Upper lobe of left lung (tissue), 6 donors: Measurements from ENCODE around the gene FYB2. TPM values are rescaled to one million over a fixed set of nuclear protein-coding genes. Genes with fewer than 3 reads are reported as not detected.

ENCODE experiments used
- ATAC-seq, 2 donors: fragments of 200-7000 bp; cut with Tn5 transposase; one replicate each; pipeline ENCODE4 v1.9.1; 2022; ENCODE audit warnings: mild to moderate bottlenecking in 2 of 2, moderate library complexity in 2 of 2; ENCODE audit not compliant: low FRiP score in 2 of 2
- DNase-seq, 2 donors: peaks; one replicate each; pipeline ENCODE4 v3.0.0-alpha.2; 2019 to 2020
- H3K27ac ChIP-seq, 4 donors: fragments of 200-600 bp; sonication (generic); one replicate each; pipeline ENCODE4 v1.5.1; 2016 to 2019
- H3K27me3 ChIP-seq, 4 donors: fragments of 200-600 bp; sonication (generic); one replicate each; pipeline ENCODE4 v1.5.1; 2017 to 2019
- H3K36me3 ChIP-seq, 4 donors: fragments of 200-600 bp; sonication (generic); one replicate each; pipeline ENCODE4 v1.5.1; 2016 to 2019
- H3K4me1 ChIP-seq, 4 donors: fragments of 200-600 bp; sonication (generic); one replicate each; pipeline ENCODE4 v1.5.1; 2018 to 2019
- H3K4me3 ChIP-seq, 4 donors: fragments of 200-600 bp; sonication (generic); one replicate each; pipeline ENCODE4 v1.5.1; 2017 to 2019; ENCODE audit warnings: mild to moderate bottlenecking in 2 of 4, moderate library complexity in 1 of 4
- H3K9me3 ChIP-seq, 4 donors: fragments of 200-600 bp; sonication (generic); one replicate each; pipeline ENCODE4 v1.5.1; 2018 to 2019
- EP300 ChIP-seq, 4 donors: sonication (generic); formaldehyde crosslinking; IDR thresholded peaks; one replicate each; pipeline ENCODE4 v1.5.1; 2017; ENCODE audit warnings: antibody characterized with exemption in 4 of 4, control low read depth in 2 of 4
- POLR2A ChIP-seq, 4 donors: fragments of 450-650 bp; IDR thresholded peaks; one replicate each; pipeline ENCODE4 v1.5.1; 2016 to 2017; ENCODE audit warnings: antibody characterized with exemption in 4 of 4, mild to moderate bottlenecking in 2 of 4
- POLR2AphosphoS5 ChIP-seq, 2 donors: sonication (generic); formaldehyde crosslinking; IDR thresholded peaks; one replicate each; pipeline ENCODE4 v1.5.1; 2017; ENCODE audit warnings: antibody characterized with exemption in 2 of 2
- WGBS, 2 donors: methylation state at CpG; one replicate each; pipeline ENCODE4 v1.1.5; 2017 to 2018; 5-methylcytosine and 5-hydroxymethylcytosine counted together
- total RNA-seq, 6 donors: library from RNA; depleted of rRNA in 4 of 6; stranded (reverse); fragments of >200 nt in 4 of 6; gene quantifications; one replicate each; pipeline versions ENCODE4 v1.1.0 to v1.2.1, GENCODE V29; 2016 to 2021
- TF ChIP-seq, protein P1 (sequence below), 6 experiments: fragments of 450-650 bp in 4 of 6; fragments of 200-600 bp in 2 of 6; sonication (generic) in 2 of 6; IDR thresholded peaks; one replicate each; pipeline ENCODE4 v1.5.1; 2016 to 2019; ENCODE audit warnings: antibody characterized with exemption in 6 of 6
- donor health status: DM: no; HTN: no; CAD: no; lungs with moderate emphysema.
- donor health status: DM: no; HTN: yes; CAD: no; lungs with severe emphysema.

The FYB2 gene
- total RNA-seq, 6 donors from 2014 or later: 1.2 to 43.2 (median 7.2) TPM

DNA sequence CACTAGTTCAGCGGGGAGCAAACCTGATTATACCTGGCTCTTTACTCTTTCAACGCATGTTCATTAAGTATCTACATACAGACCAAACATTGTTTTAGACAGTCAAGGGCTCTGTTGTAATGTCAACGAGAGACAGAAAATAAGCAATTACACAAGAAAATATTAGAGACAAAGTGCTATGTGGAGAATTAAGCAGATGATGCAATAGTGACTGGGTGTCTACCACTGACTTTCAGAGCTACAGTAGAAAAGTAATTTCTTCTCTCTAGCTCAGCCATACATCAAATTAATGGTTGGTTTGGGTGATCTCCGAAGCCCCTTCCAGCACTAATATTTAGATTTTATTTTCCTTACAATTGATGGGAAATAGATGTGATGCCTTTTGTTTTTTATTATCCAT lies 23.3 kb downstream of the FYB2 start:
- Histone ChIP-seq H3K27me3 (no peaks in the 10 kb centered on the region), H3K4me3 (no peak overlapping the region), H3K9me3 (no peaks in the 10 kb centered on the region), H3K4me1 (peaks cover 0 to 4% (median 0%) of the 10 kb centered on the region in 4 donors), H3K36me3 (no peaks in the 10 kb centered on the region), H3K27ac (no peak overlapping the region)
- ATAC-seq (no peak), DNase-seq (no peak)
- 73% methylated on average over 4 of the region's 4 CpGs for WGBS, 2 donors
- no peak for TF ChIP-seq POLR2AphosphoS5 (IDR thresholded peaks at IDR 0.05)
- TF ChIP-seq, protein P1, sequence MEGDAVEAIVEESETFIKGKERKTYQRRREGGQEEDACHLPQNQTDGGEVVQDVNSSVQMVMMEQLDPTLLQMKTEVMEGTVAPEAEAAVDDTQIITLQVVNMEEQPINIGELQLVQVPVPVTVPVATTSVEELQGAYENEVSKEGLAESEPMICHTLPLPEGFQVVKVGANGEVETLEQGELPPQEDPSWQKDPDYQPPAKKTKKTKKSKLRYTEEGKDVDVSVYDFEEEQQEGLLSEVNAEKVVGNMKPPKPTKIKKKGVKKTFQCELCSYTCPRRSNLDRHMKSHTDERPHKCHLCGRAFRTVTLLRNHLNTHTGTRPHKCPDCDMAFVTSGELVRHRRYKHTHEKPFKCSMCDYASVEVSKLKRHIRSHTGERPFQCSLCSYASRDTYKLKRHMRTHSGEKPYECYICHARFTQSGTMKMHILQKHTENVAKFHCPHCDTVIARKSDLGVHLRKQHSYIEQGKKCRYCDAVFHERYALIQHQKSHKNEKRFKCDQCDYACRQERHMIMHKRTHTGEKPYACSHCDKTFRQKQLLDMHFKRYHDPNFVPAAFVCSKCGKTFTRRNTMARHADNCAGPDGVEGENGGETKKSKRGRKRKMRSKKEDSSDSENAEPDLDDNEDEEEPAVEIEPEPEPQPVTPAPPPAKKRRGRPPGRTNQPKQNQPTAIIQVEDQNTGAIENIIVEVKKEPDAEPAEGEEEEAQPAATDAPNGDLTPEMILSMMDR (IDR thresholded peaks at IDR 0.05): no peak
- no peak for TF ChIP-seq POLR2A (IDR thresholded peaks at IDR 0.05)
- no peak for TF ChIP-seq EP300 (IDR thresholded peaks at IDR 0.05)

- WGBS, 2 donors: 80 to 81% methylated on average over 3 of the region's 3 CpGs
- no peak for ATAC-seq
Observed at GRCh38 chr1:56790036-56790435, 29.2 kb downstream of the FYB2 start.

DNA sequence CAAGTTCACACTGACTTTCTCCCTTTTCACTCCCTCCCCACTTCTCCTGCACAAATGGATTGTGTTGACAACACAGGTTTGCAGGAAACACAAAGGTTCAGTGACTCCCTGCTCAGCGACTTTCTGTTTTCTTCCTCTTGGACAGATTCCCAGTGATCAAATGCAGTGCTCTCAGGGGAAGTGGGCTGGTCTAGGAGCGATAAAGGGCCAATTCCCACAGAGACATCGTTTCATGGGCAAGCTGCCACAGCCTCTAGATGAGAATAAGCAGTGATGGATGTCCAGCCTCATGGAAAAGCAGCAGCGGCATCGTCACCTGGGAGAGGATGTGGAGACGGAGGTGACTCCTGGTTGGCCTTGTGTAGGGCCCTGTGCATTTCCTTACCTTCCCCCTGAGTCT lies 30.6 kb downstream of the FYB2 start:
- Histone ChIP-seq H3K4me1 (peaks cover 0 to 11% (median 8%) of the 10 kb centered on the region in 4 donors), H3K4me3 (no peak overlapping the region), H3K9me3 (no peaks in the 10 kb centered on the region), H3K27ac (no peak overlapping the region), H3K36me3 (no peaks in the 10 kb centered on the region), H3K27me3 (no peaks in the 10 kb centered on the region)
- ATAC-seq: peak in 1 of 2 donors; percentile 19
- WGBS, 2 donors: 11 to 17% methylated on average over 6 of the region's 6 CpGs
- DNase-seq: peak in 1 of 2 donors; percentile 29
- TF ChIP-seq EP300 (IDR thresholded peaks at IDR 0.05): no peak
- TF ChIP-seq POLR2AphosphoS5 (IDR thresholded peaks at IDR 0.05): no peak
- TF ChIP-seq, protein P1 (IDR thresholded peaks at IDR 0.05): no peak
- TF ChIP-seq POLR2A (IDR thresholded peaks at IDR 0.05): no peak

More at GRCh38 chr1:56790036-56790435, 29.2 kb downstream of the FYB2 start:
- H3K27me3 ChIP-seq: no peaks in the 10 kb centered on the region
- H3K9me3 ChIP-seq: no peaks in the 10 kb centered on the region
- no peak overlapping the region for H3K27ac ChIP-seq
- no peak for DNase-seq
- no peak overlapping the region for H3K4me3 ChIP-seq
- TF ChIP-seq, protein P1 (IDR thresholded peaks at IDR 0.05): no peak
- TF ChIP-seq POLR2A (IDR thresholded peaks at IDR 0.05) (no peak), POLR2AphosphoS5 (IDR thresholded peaks at IDR 0.05) (no peak), EP300 (IDR thresholded peaks at IDR 0.05) (no peak)
- peaks cover 0 to 11% (median 8%) of the 10 kb centered on the region in 4 donors for H3K4me1 ChIP-seq
- no peaks in the 10 kb centered on the region for H3K36me3 ChIP-seq

- no peak for TF ChIP-seq POLR2AphosphoS5 (IDR thresholded peaks at IDR 0.05)
- TF ChIP-seq EP300 (IDR thresholded peaks at IDR 0.05): no peak
- no peak for TF ChIP-seq POLR2A (IDR thresholded peaks at IDR 0.05)
- TF ChIP-seq, protein P1 (IDR thresholded peaks at IDR 0.05): no peak
- Histone ChIP-seq H3K4me3 (no peak overlapping the region), H3K27me3 (no peaks in the 10 kb centered on the region), H3K27ac (no peak overlapping the region), H3K4me1 (peaks cover 0 to 11% (median 8%) of the 10 kb centered on the region in 4 donors), H3K36me3 (no peaks in the 10 kb centered on the region), H3K9me3 (no peaks in the 10 kb centered on the region)
- ATAC-seq: no peak
- DNase-seq: no peak
Observed at GRCh38 chr1:56788102-56788501, 31.1 kb downstream of the FYB2 start.

GRCh38 chr1:56787330-56787729 lies 31.9 kb downstream of the FYB2 start:
- no peak for ATAC-seq
- H3K36me3 ChIP-seq: no peaks in the 10 kb centered on the region
- TF ChIP-seq POLR2AphosphoS5 (IDR thresholded peaks at IDR 0.05): no peak
- no peak for TF ChIP-seq EP300 (IDR thresholded peaks at IDR 0.05)
- H3K27ac ChIP-seq: no peak overlapping the region
- WGBS, 2 donors: 60 to 63% methylated on average over 1 of the region's 1 CpG
- no peaks in the 10 kb centered on the region for H3K27me3 ChIP-seq
- no peak for DNase-seq
- H3K4me1 ChIP-seq: peaks cover 0 to 11% (median 8%) of the 10 kb centered on the region in 4 donors
- H3K9me3 ChIP-seq: no peaks in the 10 kb centered on the region
- no peak overlapping the region for H3K4me3 ChIP-seq
